T-helper 17 cell (primary cell): Measurements from ENCODE around the gene MYO3A. TPM values are rescaled to one million over a fixed set of nuclear protein-coding genes. Genes with fewer than 3 reads are reported as not detected.

ENCODE experiments used
- ATAC-seq: fragments of 150-1000 bp; cut with Tn5 transposase; 2 replicates; pipeline ENCODE4 v1.10.0; 2021; ENCODE audit warnings: mild to moderate bottlenecking, moderate library complexity
- DNase-seq, 3 donors: peaks; one replicate each; pipeline versions ENCODE4 v3.0.0 to v3.0.0-alpha.2; 2020 to 2021
- H3K9me3 ChIP-seq: one replicate; pipeline ENCODE4 v1.7.0; 2013; ENCODE audit warnings: low read length, mild to moderate bottlenecking; ENCODE audit not compliant: control insufficient read depth, poor library complexity, severe bottlenecking
- H3K27ac Mint-ChIP-seq: one replicate; pipeline ENCODE4 v1.8.0; 2022; ENCODE audit warnings: mild to moderate bottlenecking, moderate library complexity, mixed read lengths
- H3K27me3 Mint-ChIP-seq: one replicate; pipeline ENCODE4 v1.8.0; 2022; ENCODE audit warnings: mixed read lengths
- H3K36me3 Mint-ChIP-seq: one replicate; pipeline ENCODE4 v1.8.0; 2022; ENCODE audit warnings: low read depth, mixed read lengths
- H3K4me1 Mint-ChIP-seq: one replicate; pipeline ENCODE4 v1.8.0; 2022; ENCODE audit warnings: mild to moderate bottlenecking, mixed read lengths
- H3K4me3 Mint-ChIP-seq: one replicate; pipeline ENCODE4 v1.8.0; 2022; ENCODE audit warnings: mild to moderate bottlenecking, moderate library complexity, mixed read lengths
- total RNA-seq, 4 donors: library from RNA in 2 of 4; stranded (reverse) in 2 of 4; gene quantifications; one replicate each; pipeline ENCODE4 v1.2.3 and lab custom pipeline; 2022 to 2026

The MYO3A gene
- total RNA-seq, 2 donors from 2014 or later: not detected

DNA sequence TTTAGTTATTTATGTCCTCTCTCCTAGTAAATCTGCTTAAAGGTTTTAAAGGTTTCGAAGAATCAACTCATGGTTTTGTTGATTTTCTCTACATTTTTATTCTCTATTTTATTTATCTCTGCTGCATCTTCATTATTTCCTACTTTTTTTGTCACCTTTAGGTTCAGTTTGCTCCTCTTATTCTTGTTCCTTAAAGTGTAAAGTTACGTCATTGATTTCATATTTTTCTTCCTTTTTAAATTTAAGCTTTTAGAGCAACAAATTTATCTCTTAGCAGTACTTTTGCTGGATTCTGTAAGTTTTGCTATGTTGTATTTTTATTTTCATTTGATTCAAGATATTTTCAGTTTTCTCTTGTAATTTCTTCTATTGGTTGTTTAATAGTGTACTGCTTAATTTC, 10.7 kb downstream of the MYO3A start:
- no peak overlapping the region for H3K27ac Mint-ChIP-seq
- no peaks in the 10 kb centered on the region for H3K9me3 ChIP-seq
- no peak overlapping the region for H3K4me3 Mint-ChIP-seq
- peaks cover 20% of the 10 kb centered on the region for H3K27me3 Mint-ChIP-seq
- no peak for DNase-seq
- no peaks in the 10 kb centered on the region for H3K36me3 Mint-ChIP-seq
- H3K4me1 Mint-ChIP-seq: no peaks in the 10 kb centered on the region
- no peak for ATAC-seq

DNA sequence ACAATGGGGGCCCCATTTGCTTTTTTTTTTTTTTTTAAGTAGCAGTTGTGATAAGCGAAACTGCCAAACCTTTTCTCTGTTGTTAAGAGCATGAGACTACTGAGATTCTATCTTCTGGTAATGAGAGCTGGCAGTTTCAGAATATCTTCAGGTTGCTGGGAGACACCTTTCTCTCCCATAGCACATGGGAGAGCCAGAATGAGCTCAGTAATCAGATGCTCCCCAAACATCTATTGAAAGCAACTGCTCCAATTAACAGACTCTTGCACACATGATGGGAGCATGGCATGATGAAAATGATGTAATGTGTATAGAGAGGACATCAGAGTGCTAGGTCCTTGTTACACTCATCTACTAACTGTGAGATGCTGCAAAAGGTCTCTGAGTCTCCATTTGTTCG, 18.8 kb downstream of the MYO3A start:
- Mint-ChIP-seq H3K27ac (no peak overlapping the region), H3K27me3 (no peaks in the 10 kb centered on the region), H3K4me1 (no peaks in the 10 kb centered on the region), H3K4me3 (no peak overlapping the region), H3K36me3 (no peaks in the 10 kb centered on the region)
- no peaks in the 10 kb centered on the region for H3K9me3 ChIP-seq
- no peak for ATAC-seq
- no peak for DNase-seq

- H3K36me3 Mint-ChIP-seq: no peaks in the 10 kb centered on the region
- ATAC-seq (no peak), DNase-seq (no peak)
- no peaks in the 10 kb centered on the region for H3K9me3 ChIP-seq
- H3K4me3 Mint-ChIP-seq: no peak overlapping the region
- no peaks in the 10 kb centered on the region for H3K27me3 Mint-ChIP-seq
- H3K4me1 Mint-ChIP-seq: no peaks in the 10 kb centered on the region
- no peak overlapping the region for H3K27ac Mint-ChIP-seq
These were observed 20.8 kb downstream of the MYO3A start for GRCh38 chr10:25954851-25955250.

GRCh38 chr10:25959540-25960232, 25.7 kb downstream of the MYO3A start:
- Mint-ChIP-seq H3K36me3 (no peaks in the 10 kb centered on the region), H3K27ac (no peak overlapping the region), H3K4me1 (no peaks in the 10 kb centered on the region), H3K4me3 (no peak overlapping the region), H3K27me3 (peaks cover 5% of the 10 kb centered on the region)
- ATAC-seq (no peak), DNase-seq (no peak)
- no peaks in the 10 kb centered on the region for H3K9me3 ChIP-seq

DNA sequence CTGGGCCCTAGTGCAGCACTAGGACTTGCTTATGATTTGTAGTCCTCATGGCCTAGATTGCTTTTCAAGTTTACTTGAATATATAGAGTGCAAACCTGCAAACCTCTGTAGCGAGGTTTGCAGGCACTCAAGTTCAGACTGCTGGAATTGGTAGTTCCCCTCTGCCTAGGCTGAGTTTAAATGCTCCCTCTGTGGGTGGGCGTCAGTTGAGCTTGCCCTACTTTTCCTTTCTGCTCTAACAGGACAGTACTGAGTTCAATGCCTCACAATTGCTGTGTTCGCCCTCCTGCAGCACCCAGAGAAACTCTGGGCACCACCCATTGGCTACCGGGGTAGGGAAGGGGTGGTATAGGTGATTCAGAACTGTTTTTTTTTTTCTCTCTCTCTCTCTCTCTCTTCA, 31.6 kb downstream of the MYO3A start:
- Mint-ChIP-seq H3K27ac (no peak overlapping the region), H3K27me3 (peaks cover 34% of the 10 kb centered on the region), H3K36me3 (no peaks in the 10 kb centered on the region), H3K4me3 (no peak overlapping the region), H3K4me1 (no peaks in the 10 kb centered on the region)
- DNase-seq: no peak
- H3K9me3 ChIP-seq: no peaks in the 10 kb centered on the region
- ATAC-seq: no peak

- ATAC-seq (no peak), DNase-seq (no peak)
- H3K4me3 Mint-ChIP-seq: no peak overlapping the region
- H3K36me3 Mint-ChIP-seq: no peaks in the 10 kb centered on the region
- H3K27ac Mint-ChIP-seq: no peak overlapping the region
- H3K9me3 ChIP-seq: no peaks in the 10 kb centered on the region
- H3K4me1 Mint-ChIP-seq: no peaks in the 10 kb centered on the region
- peaks cover 39% of the 10 kb centered on the region for H3K27me3 Mint-ChIP-seq
These were observed 32.8 kb downstream of the MYO3A start for GRCh38 chr10:25966844-25967243.

DNA sequence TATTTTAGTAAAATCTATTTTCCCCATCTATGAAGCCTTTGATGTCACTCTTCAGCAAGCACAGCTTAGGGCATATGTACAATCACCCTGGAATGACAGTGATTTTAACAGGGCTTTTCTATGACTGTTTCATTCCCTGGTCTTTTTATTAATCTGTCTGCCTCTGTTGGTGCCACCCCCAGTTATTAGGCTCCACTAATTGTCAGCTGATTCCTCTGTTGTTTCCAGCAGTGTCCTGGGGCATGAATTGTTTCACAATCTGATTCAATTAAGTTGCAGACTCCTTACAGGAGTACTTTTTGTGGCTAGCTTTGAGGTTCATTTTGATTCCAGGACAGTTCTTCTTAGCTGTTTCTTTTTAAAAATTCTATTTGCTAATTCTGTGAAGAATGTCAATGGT, 38.6 kb downstream of the MYO3A start:
- Mint-ChIP-seq H3K4me3 (no peak overlapping the region), H3K27ac (no peak overlapping the region), H3K36me3 (no peaks in the 10 kb centered on the region), H3K4me1 (no peaks in the 10 kb centered on the region), H3K27me3 (peaks cover 19% of the 10 kb centered on the region)
- no peak for DNase-seq
- no peak for ATAC-seq
- no peaks in the 10 kb centered on the region for H3K9me3 ChIP-seq

GRCh38 chr10:25974897-25975459, 40.9 kb downstream of the MYO3A start:
- Mint-ChIP-seq H3K4me3 (no peak overlapping the region), H3K27me3 (peaks cover 20% of the 10 kb centered on the region), H3K4me1 (no peaks in the 10 kb centered on the region), H3K27ac (no peak overlapping the region), H3K36me3 (no peaks in the 10 kb centered on the region)
- ATAC-seq (no peak), DNase-seq (no peak)
- no peaks in the 10 kb centered on the region for H3K9me3 ChIP-seq

DNA sequence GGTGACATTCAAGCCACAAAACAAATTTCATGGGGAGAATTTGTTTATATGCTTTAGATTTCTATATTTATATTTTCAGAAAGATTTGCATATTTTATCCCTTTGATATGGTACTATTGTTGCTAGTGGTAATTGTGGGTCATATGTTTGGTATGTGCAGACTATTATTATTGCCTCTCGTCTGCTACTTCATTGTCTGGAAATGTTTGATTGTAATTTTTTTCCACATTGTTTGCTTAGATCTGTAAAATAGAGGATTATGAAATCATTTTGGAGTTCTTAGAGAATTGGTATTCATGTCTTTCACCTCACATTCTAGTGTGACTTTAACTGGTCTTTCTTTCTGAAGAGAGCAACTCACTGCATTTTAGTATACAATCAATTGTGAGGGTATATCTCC, 44.7 kb downstream of the MYO3A start:
- H3K27ac Mint-ChIP-seq: no peak overlapping the region
- no peak overlapping the region for H3K4me3 Mint-ChIP-seq
- H3K4me1 Mint-ChIP-seq: no peaks in the 10 kb centered on the region
- DNase-seq (no peak), ATAC-seq (no peak)
- H3K9me3 ChIP-seq: no peaks in the 10 kb centered on the region
- peaks cover 14% of the 10 kb centered on the region for H3K27me3 Mint-ChIP-seq
- no peaks in the 10 kb centered on the region for H3K36me3 Mint-ChIP-seq

DNA sequence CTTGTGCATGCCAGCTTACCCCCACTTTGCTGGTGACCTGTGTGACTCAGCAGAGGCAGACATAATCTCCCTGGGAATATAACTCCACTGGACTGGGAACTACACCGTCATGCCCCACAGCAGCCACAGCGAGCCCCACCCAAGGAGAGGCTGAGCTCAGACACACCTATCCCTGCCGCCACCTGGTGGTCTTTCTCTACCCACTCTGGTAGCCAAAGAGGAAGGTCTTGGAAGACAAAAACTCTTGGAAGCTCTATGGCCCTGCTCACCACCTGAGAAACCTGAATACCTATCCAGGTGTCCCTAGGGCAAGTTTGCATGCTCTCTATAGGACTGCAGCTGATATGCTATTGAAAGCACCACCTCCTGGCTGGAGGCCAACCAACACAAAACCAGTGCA, 48.1 kb downstream of the MYO3A start:
- Mint-ChIP-seq H3K27me3 (peaks cover 13% of the 10 kb centered on the region), H3K4me3 (no peak overlapping the region), H3K36me3 (no peaks in the 10 kb centered on the region), H3K27ac (no peak overlapping the region), H3K4me1 (no peaks in the 10 kb centered on the region)
- ATAC-seq (no peak), DNase-seq (no peak)
- no peaks in the 10 kb centered on the region for H3K9me3 ChIP-seq

GRCh38 chr10:25988583-25988982, 54.6 kb downstream of the MYO3A start:
- Mint-ChIP-seq H3K4me3 (no peak overlapping the region), H3K27ac (no peak overlapping the region), H3K4me1 (no peaks in the 10 kb centered on the region), H3K36me3 (no peaks in the 10 kb centered on the region), H3K27me3 (no peaks in the 10 kb centered on the region)
- DNase-seq (no peak), ATAC-seq (no peak)
- no peaks in the 10 kb centered on the region for H3K9me3 ChIP-seq

- no peaks in the 10 kb centered on the region for H3K4me1 Mint-ChIP-seq
- ATAC-seq: no peak
- H3K4me3 Mint-ChIP-seq: no peak overlapping the region
- H3K36me3 Mint-ChIP-seq: no peaks in the 10 kb centered on the region
- no peaks in the 10 kb centered on the region for H3K27me3 Mint-ChIP-seq
- no peak overlapping the region for H3K27ac Mint-ChIP-seq
- DNase-seq: no peak
- no peaks in the 10 kb centered on the region for H3K9me3 ChIP-seq
These were observed 55.9 kb downstream of the MYO3A start for GRCh38 chr10:25989951-25990350.

GRCh38 chr10:25999295-25999981, 65.4 kb downstream of the MYO3A start:
- Mint-ChIP-seq H3K27ac (no peak overlapping the region), H3K36me3 (no peaks in the 10 kb centered on the region), H3K4me1 (no peaks in the 10 kb centered on the region), H3K4me3 (no peak overlapping the region), H3K27me3 (peaks cover 4% of the 10 kb centered on the region)
- no peaks in the 10 kb centered on the region for H3K9me3 ChIP-seq
- DNase-seq: no peak
- ATAC-seq: no peak

DNA sequence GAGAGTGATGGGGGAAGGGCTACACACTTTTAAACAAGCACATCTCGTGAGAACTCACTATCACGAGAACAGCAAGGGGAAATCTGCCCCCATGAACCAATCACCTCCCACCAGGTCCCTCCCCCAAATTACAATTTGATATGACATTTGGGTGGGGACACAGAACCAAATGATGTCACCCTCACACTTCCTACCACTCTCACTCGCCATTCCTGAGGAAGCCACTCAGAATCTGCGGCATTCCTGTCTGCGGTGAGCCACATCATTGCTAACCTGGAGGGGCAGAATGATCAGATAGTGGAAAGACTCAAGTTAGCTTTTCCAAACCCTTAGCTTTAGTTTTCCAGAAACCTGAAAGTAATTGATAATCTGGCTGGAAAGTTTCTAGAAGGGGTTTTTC, 66.9 kb downstream of the MYO3A start:
- Mint-ChIP-seq H3K36me3 (no peaks in the 10 kb centered on the region), H3K4me3 (no peak overlapping the region), H3K27ac (no peak overlapping the region), H3K4me1 (no peaks in the 10 kb centered on the region), H3K27me3 (no peaks in the 10 kb centered on the region)
- DNase-seq (no peak), ATAC-seq (no peak)
- no peaks in the 10 kb centered on the region for H3K9me3 ChIP-seq
